H1 (cell line): ENCODE data around the gene NOM1. TPM values are rescaled to one million over a fixed set of nuclear protein-coding genes. Genes with fewer than 3 reads are reported as not detected.
A peak's percentile ranks its signal among the peaks of the same experiment; 100 is the strongest.

Source experiments
- CTCF ChIA-PET: fragments of 300-600 bp; sonication (Branson Sonifier 250); formaldehyde crosslinking; loops from one replicate; lab custom pipeline; 2021; ENCODE audit not compliant: partially characterized antibody; lab: Charles Lee
- POLR2A ChIA-PET: fragments of 300-600 bp; sonication (Branson Sonifier 250); formaldehyde crosslinking; loops from one replicate; lab custom pipeline; 2021; ENCODE audit warnings: inconsistent platforms; ENCODE audit not compliant: partially characterized antibody; lab: Charles Lee
- DNase-seq, 2 experiments: peaks; one replicate each; pipeline versions ENCODE4 v3.0.0 to v3.0.0-alpha.2; 2010 to 2022; ENCODE audit warnings: low spot score in 2 of 2, low read depth in 1 of 2, mixed read lengths in 1 of 2
- FAIRE-seq: peaks from 2 replicates; lab custom pipeline; 2011; peaks lifted over from hg19 to GRCh38; lab: Jason Lieb, UNC
- H2AFZ ChIP-seq: 2 replicates; pipeline ENCODE4 v1.8.1; 2012; ENCODE audit warnings: low read length, inconsistent platforms
- H2AK5ac ChIP-seq: 2 replicates; pipeline ENCODE4 v1.6.1; 2013; ENCODE audit warnings: low read depth, low read length
- H2BK120ac ChIP-seq: replicated peaks from 2 replicates; pipeline ENCODE3; 2013; ENCODE audit warnings: low read depth, low read length, inconsistent platforms
- H2BK12ac ChIP-seq: 2 replicates; pipeline ENCODE4 v1.6.1; 2013; ENCODE audit warnings: low read depth, low read length
- H2BK15ac ChIP-seq: 2 replicates; pipeline ENCODE4 v1.6.1; 2013; ENCODE audit warnings: low read length
- H2BK20ac ChIP-seq: 2 replicates; pipeline ENCODE4 v1.6.1; 2013; ENCODE audit warnings: low read length
- H2BK5ac ChIP-seq: 2 replicates; pipeline ENCODE4 v1.6.1; 2013; ENCODE audit warnings: low read depth, low read length
- H3K14ac ChIP-seq: 2 replicates; pipeline ENCODE4 v1.6.1; 2013; ENCODE audit warnings: inconsistent platforms; ENCODE audit not compliant: insufficient read length
- H3K18ac ChIP-seq: 2 replicates; pipeline ENCODE4 v1.6.1; 2013; ENCODE audit warnings: low read length; ENCODE audit errors: extremely low read depth
- H3K23ac ChIP-seq: 2 replicates; pipeline ENCODE4 v1.6.1; 2013; ENCODE audit warnings: inconsistent platforms; ENCODE audit not compliant: insufficient read length
- H3K23me2 ChIP-seq: 2 replicates; pipeline ENCODE4 v1.6.1; 2013; ENCODE audit warnings: low read depth, low read length
- H3K27ac ChIP-seq: 2 replicates; pipeline ENCODE4 v1.6.1; 2011; ENCODE audit warnings: low read depth, low read length, inconsistent platforms
- H3K27me3 ChIP-seq, 4 experiments: replicated peaks in 1 of 4; 1 replicate in 1 of 4; 2 replicates in 3 of 4; pipeline versions ENCODE4 v1.6.1 to v1.8.1; 2011 to 2013; ENCODE audit warnings: low read length in 3 of 4, mild to moderate bottlenecking in 3 of 4, inconsistent platforms in 2 of 4, mixed read lengths in 2 of 4, moderate library complexity in 1 of 4; ENCODE audit not compliant: control insufficient read depth in 3 of 4, insufficient read depth in 3 of 4; ENCODE audit errors: extremely low read depth in 1 of 4
- H3K36me3 ChIP-seq, 4 experiments: 2 replicates each; pipeline versions ENCODE4 v1.6.1 to v1.8.1; 2011 to 2013; ENCODE audit warnings: mild to moderate bottlenecking in 4 of 4, low read length in 3 of 4, moderate library complexity in 2 of 4, control low read depth in 1 of 4, inconsistent platforms in 1 of 4; ENCODE audit not compliant: insufficient read depth in 4 of 4, control insufficient read depth in 2 of 4
- H3K4ac ChIP-seq: replicated peaks from 2 replicates; pipeline ENCODE3; 2013; ENCODE audit warnings: low read length, low read depth, mixed read lengths, inconsistent platforms; ENCODE audit not compliant: insufficient read length
- H3K4me1 ChIP-seq, 4 experiments: replicated peaks in 1 of 4; 1 replicate in 1 of 4; 2 replicates in 3 of 4; pipeline versions ENCODE4 v1.6.1 to v1.8.1; 2011 to 2013; ENCODE audit warnings: low read length in 3 of 4, inconsistent platforms in 2 of 4, mixed read lengths in 1 of 4; ENCODE audit not compliant: insufficient read depth in 4 of 4, control insufficient read depth in 3 of 4
- H3K4me2 ChIP-seq, 2 experiments: 2 replicates each; pipeline versions ENCODE4 v1.6.1 to v1.8.1; 2011 to 2013; ENCODE audit warnings: low read depth in 2 of 2, low read length in 2 of 2, control low read depth in 1 of 2, inconsistent platforms in 1 of 2, mild to moderate bottlenecking in 1 of 2; ENCODE audit not compliant: insufficient read depth in 1 of 2
- H3K4me3 ChIP-seq, 4 experiments: fragments of 200-600, 300-600 bp in 1 of 4; sonication (generic), shearing (Covaris generic), sonication (Bioruptor Twin) in 1 of 4; 2 replicates each; pipeline versions ENCODE4 v1.5.1 to v1.8.1; 2011 to 2016; ENCODE audit warnings: low read length in 4 of 4, low read depth in 3 of 4, control low read depth in 2 of 4, inconsistent platforms in 2 of 4, mild to moderate bottlenecking in 2 of 4, mixed read lengths in 1 of 4, moderate library complexity in 1 of 4; ENCODE audit not compliant: insufficient read depth in 2 of 4; ENCODE audit errors: extremely low read depth in 1 of 4
- H3K56ac ChIP-seq: replicated peaks from 2 replicates; pipeline ENCODE3; 2013; ENCODE audit warnings: low read depth, mild to moderate bottlenecking, mixed read lengths, low read length, inconsistent platforms; ENCODE audit not compliant: insufficient read length
- H3K79me1 ChIP-seq: 2 replicates; pipeline ENCODE4 v1.6.1; 2013; ENCODE audit warnings: low read depth, low read length, control low read depth
- H3K79me2 ChIP-seq, 2 experiments: 2 replicates each; pipeline versions ENCODE4 v1.6.1 to v1.8.1; 2012 to 2013; ENCODE audit warnings: low read length in 2 of 2, mild to moderate bottlenecking in 2 of 2, inconsistent platforms in 1 of 2; ENCODE audit not compliant: insufficient read depth in 2 of 2, control insufficient read depth in 1 of 2
- H3K9ac ChIP-seq, 4 experiments: replicated peaks in 1 of 4; 1 replicate in 1 of 4; 2 replicates in 3 of 4; pipeline versions ENCODE4 v1.6.1 to v1.8.1; 2011 to 2013; ENCODE audit warnings: low read depth in 3 of 4, low read length in 3 of 4, control low read depth in 2 of 4, mild to moderate bottlenecking in 2 of 4, moderate library complexity in 2 of 4, inconsistent platforms in 1 of 4; ENCODE audit errors: extremely low read depth in 1 of 4
- H3K9me3 ChIP-seq, 2 experiments: 2 replicates each; pipeline versions ENCODE4 v1.6.1 to v1.8.1; 2012 to 2013; ENCODE audit warnings: mild to moderate bottlenecking in 2 of 2, moderate library complexity in 2 of 2, control low read depth in 1 of 2, inconsistent platforms in 1 of 2, low read depth in 1 of 2, low read length in 1 of 2, mixed read lengths in 1 of 2; ENCODE audit not compliant: insufficient read depth in 2 of 2
- H4K20me1 ChIP-seq, 2 experiments: replicated peaks in 1 of 2; 2 replicates each; pipeline versions ENCODE3 to v1.8.1; 2011 to 2013; ENCODE audit warnings: inconsistent platforms in 2 of 2, low read length in 2 of 2, mild to moderate bottlenecking in 1 of 2; ENCODE audit not compliant: insufficient read depth in 2 of 2, control insufficient read depth in 1 of 2
- H4K5ac ChIP-seq: 2 replicates; pipeline ENCODE4 v1.6.1; 2013; ENCODE audit warnings: low read length, low read depth, mixed read lengths, inconsistent platforms; ENCODE audit not compliant: insufficient read length
- H4K8ac ChIP-seq: 2 replicates; pipeline ENCODE4 v1.8.0; 2013; ENCODE audit warnings: mild to moderate bottlenecking, moderate library complexity, low read length, inconsistent platforms; ENCODE audit not compliant: insufficient read depth; ENCODE audit errors: extremely low read depth
- H4K91ac ChIP-seq: replicated peaks from 2 replicates; pipeline ENCODE3; 2013; ENCODE audit warnings: low read length, mixed read lengths, inconsistent platforms; ENCODE audit not compliant: insufficient read length
- EZH2 ChIP-seq: fragments of 200-600 bp; sonication (generic); IDR thresholded peaks from 2 replicates; pipeline ENCODE4 v1.7.1; 2012; ENCODE audit warnings: low read depth, mild to moderate bottlenecking, moderate library complexity, low read length, inconsistent platforms; ENCODE audit not compliant: severe bottlenecking
- SRF ChIP-seq: IDR thresholded peaks from 2 replicates; pipeline ENCODE4 v1.6.1; 2011; ENCODE audit warnings: mild to moderate bottlenecking, low read depth, low read length, moderate library complexity
- TBP ChIP-seq: IDR thresholded peaks from 2 replicates; pipeline ENCODE4 v1.6.1; 2011; ENCODE audit warnings: low read depth, low read length, improper control_type of control experiment
- polyA plus RNA-seq, 7 experiments: library from polyadenylated mRNA; depleted of rRNA in 3 of 7; stranded (reverse) in 5 of 7; unstranded in 2 of 7; fragments of >200 nt in 5 of 7; fragments of 200-250 nt in 2 of 7; gene quantifications; 1 replicate in 5 of 7; 2 replicates in 1 of 7; 4 replicates in 1 of 7; pipeline versions ENCODE4 v1.2.1 to v1.2.3, GENCODE V29; 2011 to 2013; ENCODE audit warnings: missing spikeins in 2 of 7, mixed read lengths in 2 of 7
- total RNA-seq: library from RNA; stranded (reverse); fragmentation: NEBNext Ultra II Directional; extraction: Animal tissue kit (Norgen Biotek cat#: 25700); gene quantifications from 2 replicates; pipeline ENCODE4 v1.2.1, GENCODE V29; 2021
- TF ChIP-seq, protein P1 (sequence below): IDR thresholded peaks from 2 replicates; pipeline ENCODE4 v1.6.1; 2011; ENCODE audit warnings: low read length, improper control_type of control experiment
- TF ChIP-seq, protein P2 (sequence below), 3 experiments: IDR thresholded peaks; 1 replicate in 2 of 3; 2 replicates in 1 of 3; pipeline versions ENCODE4 v1.5.1 to v1.6.1; 2011; ENCODE audit warnings: low read length in 3 of 3, mild to moderate bottlenecking in 3 of 3, inconsistent platforms in 2 of 3, low read depth in 1 of 3, moderate library complexity in 1 of 3; ENCODE audit not compliant: insufficient read depth in 1 of 3; ENCODE audit errors: control extremely low read depth in 1 of 3

NOM1 gene
- total and polyA plus RNA-seq, 2 of the 8 experiments (the other 6 are each of a cell fraction or from before 2014, with no cell fraction given) = 10.6 to 29.1 TPM

DNA sequence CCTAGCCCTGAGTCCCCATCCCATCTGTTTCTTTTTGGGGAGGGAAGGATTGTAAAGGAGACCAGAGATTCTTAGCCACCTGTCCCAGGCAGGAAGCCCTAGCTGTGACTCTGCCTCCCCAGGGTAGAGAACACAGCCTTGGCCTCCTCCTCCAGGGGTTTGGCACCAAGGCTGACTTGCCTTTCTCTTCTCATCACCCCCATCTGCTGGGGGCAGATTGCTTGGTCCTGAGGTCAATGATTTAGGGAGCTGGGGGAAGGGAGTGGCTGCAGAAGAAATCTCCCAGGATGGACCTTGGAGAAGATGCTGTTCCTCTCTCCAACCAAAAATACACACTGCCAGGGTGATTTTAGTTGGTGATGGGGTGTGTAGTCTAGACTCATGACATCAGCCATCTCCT lies 63.6 kb downstream of the NOM1 start:
- Histone ChIP-seq H3K56ac (no peak overlapping the region), H4K91ac (no peak overlapping the region), H4K8ac (no peak overlapping the region), H2BK5ac (no peak overlapping the region), H2AK5ac (0 out of 2 replicates have a peak overlapping the region, but pooled peaks have one; percentile 46), H3K14ac (no peak overlapping the region), H2BK12ac (0 out of 2 replicates have a peak overlapping the region, but pooled peaks have one; percentile 64), H3K4me3 (no peak overlapping the region), H3K23ac (no peak overlapping the region), H3K4ac (no peak overlapping the region), H3K4me2 (no peak overlapping the region), H2BK20ac (peak overlapping the region; percentile 80; the same call in 1 of the 2 replicates), H4K20me1 (peaks cover 14 to 33% of the 10 kb centered on the region in 2 experiments), H2BK120ac (no peak overlapping the region), H3K79me1 (no peaks in the 10 kb centered on the region), H3K36me3 (peaks cover 0 to 10% (median 0%) of the 10 kb centered on the region in 4 experiments; a peak in 1 of 8 replicates), H3K79me2 (no peaks in the 10 kb centered on the region), H3K18ac (no peak overlapping the region), H3K4me1 (peaks cover 14 to 52% (median 30%) of the 10 kb centered on the region in 4 experiments), H3K27me3 (peaks cover 91 to 98% (median 96%) of the 10 kb centered on the region in 4 experiments), H3K9ac (no peak overlapping the region), H4K5ac (no peak overlapping the region), H2BK15ac (no peak overlapping the region), H3K27ac (no peak overlapping the region), H3K9me3 (no peaks in the 10 kb centered on the region), H3K23me2 (peaks cover 8% of the 10 kb centered on the region; the same call in 1 of the 2 replicates), H2AFZ (no peak overlapping the region)
- no peak for FAIRE-seq
- peak in 1 of 2 experiments; percentile 43 for DNase-seq
- CTCF ChIA-PET = interaction anchor here (0.9 to 1.2 kb wide), 5 partner anchors 9 to 63 kb away, joined by 3 to 5 read pairs (median 3); partner anchors contain the start of gene NOM1
- TF ChIP-seq TBP = no peak
- TF ChIP-seq, protein P1, sequence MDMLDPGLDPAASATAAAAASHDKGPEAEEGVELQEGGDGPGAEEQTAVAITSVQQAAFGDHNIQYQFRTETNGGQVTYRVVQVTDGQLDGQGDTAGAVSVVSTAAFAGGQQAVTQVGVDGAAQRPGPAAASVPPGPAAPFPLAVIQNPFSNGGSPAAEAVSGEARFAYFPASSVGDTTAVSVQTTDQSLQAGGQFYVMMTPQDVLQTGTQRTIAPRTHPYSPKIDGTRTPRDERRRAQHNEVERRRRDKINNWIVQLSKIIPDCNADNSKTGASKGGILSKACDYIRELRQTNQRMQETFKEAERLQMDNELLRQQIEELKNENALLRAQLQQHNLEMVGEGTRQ = no peak
- TF ChIP-seq, protein P2, sequence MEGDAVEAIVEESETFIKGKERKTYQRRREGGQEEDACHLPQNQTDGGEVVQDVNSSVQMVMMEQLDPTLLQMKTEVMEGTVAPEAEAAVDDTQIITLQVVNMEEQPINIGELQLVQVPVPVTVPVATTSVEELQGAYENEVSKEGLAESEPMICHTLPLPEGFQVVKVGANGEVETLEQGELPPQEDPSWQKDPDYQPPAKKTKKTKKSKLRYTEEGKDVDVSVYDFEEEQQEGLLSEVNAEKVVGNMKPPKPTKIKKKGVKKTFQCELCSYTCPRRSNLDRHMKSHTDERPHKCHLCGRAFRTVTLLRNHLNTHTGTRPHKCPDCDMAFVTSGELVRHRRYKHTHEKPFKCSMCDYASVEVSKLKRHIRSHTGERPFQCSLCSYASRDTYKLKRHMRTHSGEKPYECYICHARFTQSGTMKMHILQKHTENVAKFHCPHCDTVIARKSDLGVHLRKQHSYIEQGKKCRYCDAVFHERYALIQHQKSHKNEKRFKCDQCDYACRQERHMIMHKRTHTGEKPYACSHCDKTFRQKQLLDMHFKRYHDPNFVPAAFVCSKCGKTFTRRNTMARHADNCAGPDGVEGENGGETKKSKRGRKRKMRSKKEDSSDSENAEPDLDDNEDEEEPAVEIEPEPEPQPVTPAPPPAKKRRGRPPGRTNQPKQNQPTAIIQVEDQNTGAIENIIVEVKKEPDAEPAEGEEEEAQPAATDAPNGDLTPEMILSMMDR (IDR thresholded peaks at IDR 0.05; ENCODE audit: control extremely low read depth in 1 of 3, insufficient read depth in 1 of 3, low read depth in 1 of 3, low read length in 3 of 3) = 0 out of 4 replicates have a peak, but pooled peaks of 1 of the 3 experiments have one; percentile 2
- no peak for TF ChIP-seq SRF
- peak; percentile 11 for TF ChIP-seq EZH2
- POLR2A ChIA-PET = interaction anchor here (1.1 to 3.1 kb wide), 2 partner anchors 12 to 28 kb away, joined by 4 to 15 read pairs; no protein-coding TSS in a partner anchor
